8988T (cell line): ENCODE measurements around the gene TGFBR3L.

ENCODE experiments used
- DNase-seq: peaks from one replicate; pipeline ENCODE4 v3.0.0; 2011

Gene TGFBR3L

GRCh38 chr19:7963566-7963965 lies 48.9 kb downstream of the TGFBR3L start:
- DNase-seq, result no peak

GRCh38 chr19:7965259-7965841 lies 50.7 kb downstream of the TGFBR3L start:
- no peak for DNase-seq

- no peak for DNase-seq
Observed at GRCh38 chr19:7965921-7966665, 51.5 kb downstream of the TGFBR3L start.

GRCh38 chr19:7968008-7968795 lies 53.6 kb downstream of the TGFBR3L start:
- DNase-seq, result no peak
